Breast epithelium (tissue), 3 donors: ENCODE measurements around the gene TOP3A.
"Not testable (repeated sequence)": the region's sequence is repeated elsewhere in the genome, so short reads cannot be mapped to it uniquely, and the experiment has no call there.

Source experiments
- POLR2A ChIP-seq: fragments of 450-650 bp; IDR thresholded peaks from one replicate; pipeline ENCODE4 v1.6.1; 2016; ENCODE audit warnings: antibody characterized with exemption, mild to moderate bottlenecking, moderate library complexity
- TF ChIP-seq, protein P1 (sequence below), 3 donors: fragments of 450-650 bp; IDR thresholded peaks; one replicate each; pipeline ENCODE4 v1.5.1; 2016 to 2017; ENCODE audit warnings: antibody characterized with exemption in 3 of 3, mild to moderate bottlenecking in 3 of 3, moderate library complexity in 3 of 3

DNA sequence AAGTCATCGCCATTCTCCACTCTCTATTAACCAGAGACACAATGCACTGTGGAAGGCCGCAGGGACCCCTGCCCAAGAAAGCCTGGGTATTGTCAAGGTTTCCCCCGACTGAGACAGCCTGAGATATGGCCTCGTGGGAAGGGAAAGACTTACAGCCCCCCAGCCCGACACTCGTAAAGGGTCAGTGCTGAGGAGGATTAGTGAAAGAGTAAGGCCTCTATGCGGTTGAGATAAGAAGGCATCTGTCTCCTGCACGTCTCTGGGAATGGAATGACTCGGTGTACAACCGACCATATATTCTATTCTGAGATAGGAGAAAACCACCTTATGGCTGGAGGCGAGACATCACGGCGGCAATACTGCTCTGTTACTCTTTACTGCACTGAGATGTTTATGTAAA is 11.6 kb downstream of the TOP3A start:
- TF ChIP-seq, protein P1, sequence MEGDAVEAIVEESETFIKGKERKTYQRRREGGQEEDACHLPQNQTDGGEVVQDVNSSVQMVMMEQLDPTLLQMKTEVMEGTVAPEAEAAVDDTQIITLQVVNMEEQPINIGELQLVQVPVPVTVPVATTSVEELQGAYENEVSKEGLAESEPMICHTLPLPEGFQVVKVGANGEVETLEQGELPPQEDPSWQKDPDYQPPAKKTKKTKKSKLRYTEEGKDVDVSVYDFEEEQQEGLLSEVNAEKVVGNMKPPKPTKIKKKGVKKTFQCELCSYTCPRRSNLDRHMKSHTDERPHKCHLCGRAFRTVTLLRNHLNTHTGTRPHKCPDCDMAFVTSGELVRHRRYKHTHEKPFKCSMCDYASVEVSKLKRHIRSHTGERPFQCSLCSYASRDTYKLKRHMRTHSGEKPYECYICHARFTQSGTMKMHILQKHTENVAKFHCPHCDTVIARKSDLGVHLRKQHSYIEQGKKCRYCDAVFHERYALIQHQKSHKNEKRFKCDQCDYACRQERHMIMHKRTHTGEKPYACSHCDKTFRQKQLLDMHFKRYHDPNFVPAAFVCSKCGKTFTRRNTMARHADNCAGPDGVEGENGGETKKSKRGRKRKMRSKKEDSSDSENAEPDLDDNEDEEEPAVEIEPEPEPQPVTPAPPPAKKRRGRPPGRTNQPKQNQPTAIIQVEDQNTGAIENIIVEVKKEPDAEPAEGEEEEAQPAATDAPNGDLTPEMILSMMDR (IDR thresholded peaks at IDR 0.05) = not testable (repeated sequence)
- TF ChIP-seq POLR2A = not testable (repeated sequence)
